Measurements from ENCODE around the gene TTBK2.
"Not testable (repeated sequence)": the region's sequence is repeated elsewhere in the genome, so short reads cannot be mapped to it uniquely, and the experiment has no call there.

TTBK2 gene

DNA sequence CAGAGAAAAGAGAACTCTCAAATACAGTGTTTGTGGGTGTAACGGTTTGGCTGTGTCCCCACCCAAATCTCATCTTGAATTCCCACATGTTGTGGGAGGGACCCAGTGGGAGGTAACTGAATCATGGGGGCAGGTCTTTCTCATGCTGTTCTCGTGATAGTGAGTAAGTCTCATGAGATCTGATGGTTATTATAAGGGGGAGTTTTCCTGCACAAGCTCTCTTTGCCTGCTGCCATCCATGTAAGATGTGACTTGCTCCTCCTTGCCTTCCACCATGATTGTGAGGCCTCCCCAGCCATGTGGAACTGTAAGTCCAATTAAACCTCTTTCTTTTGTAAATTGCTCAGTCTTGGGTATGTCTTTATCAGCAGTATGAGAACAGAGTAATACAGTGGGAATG, 158.8 kb downstream of the TTBK2 start:
- not testable (repeated sequence) for H3K4me3 ChIP-seq (ENCODE audit: low read depth in 1 of 2, low read length in 1 of 2); H3K9me3 ChIP-seq; H3K4me1 ChIP-seq (ENCODE audit: control insufficient read depth in 1 of 2, insufficient read depth in 1 of 2, low read depth in 1 of 2, low read length in 1 of 2); H3K27ac ChIP-seq; H3K36me3 ChIP-seq; H3K27me3 ChIP-seq

DNA sequence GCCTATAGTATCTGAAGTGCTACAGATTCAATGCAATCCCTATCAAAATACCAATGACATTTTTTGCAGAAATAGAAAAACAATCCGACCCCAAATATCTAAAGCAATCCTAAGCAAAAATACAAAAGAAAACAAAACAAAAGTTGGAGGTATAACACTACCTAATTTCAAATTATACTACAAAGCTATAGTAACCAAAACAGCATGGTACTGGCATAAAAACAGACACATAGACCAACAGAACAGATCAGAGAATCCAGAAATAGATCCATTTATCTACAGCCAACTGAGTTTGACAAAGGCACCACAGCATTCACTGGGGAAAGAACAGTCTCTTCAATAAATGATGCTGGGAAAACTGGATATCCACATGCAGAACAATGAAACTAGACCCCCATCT, 159.8 kb downstream of the TTBK2 start:
- Histone ChIP-seq H3K27ac (no peak overlapping the region), H3K36me3 (no peaks in the 10 kb centered on the region), H3K9me3 (no peaks in the 10 kb centered on the region), H3K27me3 (no peaks in the 10 kb centered on the region), H3K4me1 (ENCODE audit: control insufficient read depth in 1 of 2, insufficient read depth in 1 of 2, low read depth in 1 of 2, low read length in 1 of 2) (no peaks in the 10 kb centered on the region), H3K4me3 (ENCODE audit: low read depth in 1 of 2, low read length in 1 of 2) (no peak overlapping the region)
- TF ChIP-seq, protein P1, sequence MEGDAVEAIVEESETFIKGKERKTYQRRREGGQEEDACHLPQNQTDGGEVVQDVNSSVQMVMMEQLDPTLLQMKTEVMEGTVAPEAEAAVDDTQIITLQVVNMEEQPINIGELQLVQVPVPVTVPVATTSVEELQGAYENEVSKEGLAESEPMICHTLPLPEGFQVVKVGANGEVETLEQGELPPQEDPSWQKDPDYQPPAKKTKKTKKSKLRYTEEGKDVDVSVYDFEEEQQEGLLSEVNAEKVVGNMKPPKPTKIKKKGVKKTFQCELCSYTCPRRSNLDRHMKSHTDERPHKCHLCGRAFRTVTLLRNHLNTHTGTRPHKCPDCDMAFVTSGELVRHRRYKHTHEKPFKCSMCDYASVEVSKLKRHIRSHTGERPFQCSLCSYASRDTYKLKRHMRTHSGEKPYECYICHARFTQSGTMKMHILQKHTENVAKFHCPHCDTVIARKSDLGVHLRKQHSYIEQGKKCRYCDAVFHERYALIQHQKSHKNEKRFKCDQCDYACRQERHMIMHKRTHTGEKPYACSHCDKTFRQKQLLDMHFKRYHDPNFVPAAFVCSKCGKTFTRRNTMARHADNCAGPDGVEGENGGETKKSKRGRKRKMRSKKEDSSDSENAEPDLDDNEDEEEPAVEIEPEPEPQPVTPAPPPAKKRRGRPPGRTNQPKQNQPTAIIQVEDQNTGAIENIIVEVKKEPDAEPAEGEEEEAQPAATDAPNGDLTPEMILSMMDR (IDR thresholded peaks at IDR 0.05), result no peak

DNA sequence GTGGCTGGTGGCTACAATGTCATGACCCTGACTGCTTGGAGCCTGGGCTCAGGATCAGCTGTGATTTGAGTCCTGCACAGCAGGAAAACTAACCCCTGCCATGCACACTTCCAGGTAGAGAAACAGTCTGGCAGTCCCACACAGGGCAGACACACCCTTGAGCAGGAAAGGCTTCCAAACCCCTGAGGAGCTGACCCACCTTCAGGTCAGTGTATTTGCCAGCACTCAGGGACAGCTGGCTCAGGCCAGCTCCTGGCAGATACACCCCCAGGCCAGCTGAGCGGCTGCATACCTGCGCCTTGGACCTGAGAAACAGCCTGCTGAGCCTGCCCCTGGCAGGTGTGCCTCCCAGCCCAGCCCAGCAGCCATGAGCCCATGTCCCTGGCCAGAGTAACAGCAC, 161.5 kb downstream of the TTBK2 start:
- TF ChIP-seq, protein P1 (IDR thresholded peaks at IDR 0.05), result no peak
- H3K4me3 ChIP-seq (ENCODE audit: low read depth in 1 of 2, low read length in 1 of 2), result no peak overlapping the region
- no peak overlapping the region for H3K27ac ChIP-seq
- no peaks in the 10 kb centered on the region for H3K36me3 ChIP-seq
- H3K9me3 ChIP-seq, result no peaks in the 10 kb centered on the region
- H3K27me3 ChIP-seq, result no peaks in the 10 kb centered on the region
- H3K4me1 ChIP-seq (ENCODE audit: control insufficient read depth in 1 of 2, insufficient read depth in 1 of 2, low read depth in 1 of 2, low read length in 1 of 2), result no peaks in the 10 kb centered on the region

DNA sequence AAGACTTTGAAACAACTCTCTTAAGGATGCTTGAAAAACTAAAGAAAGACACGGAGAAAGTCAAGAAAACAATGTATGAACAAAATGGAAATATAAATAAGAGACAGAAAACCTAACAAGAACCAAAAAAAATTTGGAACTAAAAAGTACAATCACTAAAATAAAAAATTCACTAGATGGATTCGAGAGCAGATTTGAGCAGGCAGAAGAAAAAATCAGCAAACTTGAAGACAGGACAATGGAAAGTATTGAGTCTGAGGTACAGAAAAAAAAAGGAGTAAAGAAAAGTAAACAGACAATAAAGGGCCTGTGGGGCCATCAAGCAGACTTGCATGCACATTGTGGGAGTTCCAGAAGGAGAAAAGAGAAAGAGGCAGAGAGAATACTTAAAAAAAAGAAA, 170.3 kb downstream of the TTBK2 start:
- no peaks in the 10 kb centered on the region for H3K27me3 ChIP-seq
- H3K36me3 ChIP-seq, result peaks cover 27% of the 10 kb centered on the region
- TF ChIP-seq, protein P1 (IDR thresholded peaks at IDR 0.05), result no peak
- no peaks in the 10 kb centered on the region for H3K9me3 ChIP-seq
- H3K27ac ChIP-seq, result no peak overlapping the region
- no peaks in the 10 kb centered on the region for H3K4me1 ChIP-seq (ENCODE audit: control insufficient read depth in 1 of 2, insufficient read depth in 1 of 2, low read depth in 1 of 2, low read length in 1 of 2)
- no peak overlapping the region for H3K4me3 ChIP-seq (ENCODE audit: low read depth in 1 of 2, low read length in 1 of 2)

DNA sequence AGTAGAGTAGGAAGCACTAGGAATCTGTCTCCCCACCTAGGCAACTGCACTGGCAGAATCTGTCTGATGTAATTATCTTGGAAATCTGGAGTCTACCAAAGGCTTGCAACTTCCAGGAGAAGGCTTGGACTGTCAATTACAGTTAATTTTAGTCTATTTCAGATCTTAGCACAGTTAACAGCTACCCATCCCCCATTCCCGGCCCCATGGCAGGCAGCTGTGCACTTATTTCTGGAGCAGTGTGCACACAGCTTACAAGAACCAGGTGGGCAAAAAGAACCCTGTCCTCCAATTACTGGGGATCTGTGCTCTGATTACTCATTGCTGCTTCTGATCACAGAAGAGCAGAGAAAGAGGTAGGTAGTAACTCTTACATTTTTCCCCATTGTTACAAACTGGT, 171.3 kb downstream of the TTBK2 start:
- peaks cover 27% of the 10 kb centered on the region for H3K36me3 ChIP-seq
- TF ChIP-seq, protein P1 (IDR thresholded peaks at IDR 0.05), result no peak
- H3K27ac ChIP-seq, result no peak overlapping the region
- no peaks in the 10 kb centered on the region for H3K27me3 ChIP-seq
- H3K9me3 ChIP-seq, result no peaks in the 10 kb centered on the region
- no peaks in the 10 kb centered on the region for H3K4me1 ChIP-seq (ENCODE audit: control insufficient read depth in 1 of 2, insufficient read depth in 1 of 2, low read depth in 1 of 2, low read length in 1 of 2)
- no peak overlapping the region for H3K4me3 ChIP-seq (ENCODE audit: low read depth in 1 of 2, low read length in 1 of 2)

DNA sequence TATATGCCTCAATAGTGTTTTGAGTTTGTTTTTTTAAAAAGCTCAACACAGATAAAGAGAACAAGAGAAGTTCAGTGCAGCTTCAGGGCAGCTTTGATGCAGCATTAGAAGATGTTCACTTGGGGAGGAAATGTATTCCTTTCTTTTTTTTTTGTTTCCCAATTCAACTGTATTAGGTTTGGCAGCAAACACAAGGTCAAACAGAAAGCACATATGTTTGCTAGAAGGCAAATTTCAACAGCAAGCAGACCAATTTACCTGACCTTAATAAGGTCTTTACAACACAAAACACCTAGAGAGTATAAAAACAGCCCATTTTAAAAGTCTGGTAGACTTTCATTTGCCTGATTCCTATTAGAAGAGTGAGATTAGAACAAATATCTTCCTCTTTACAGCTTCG, 176.4 kb downstream of the TTBK2 start:
- TF ChIP-seq, protein P1 (IDR thresholded peaks at IDR 0.05), result no peak
- no peaks in the 10 kb centered on the region for H3K9me3 ChIP-seq
- H3K27me3 ChIP-seq, result no peaks in the 10 kb centered on the region
- H3K4me3 ChIP-seq (ENCODE audit: low read depth in 1 of 2, low read length in 1 of 2), result no peak overlapping the region
- no peaks in the 10 kb centered on the region for H3K4me1 ChIP-seq (ENCODE audit: control insufficient read depth in 1 of 2, insufficient read depth in 1 of 2, low read depth in 1 of 2, low read length in 1 of 2)
- H3K36me3 ChIP-seq, result peaks cover 7% of the 10 kb centered on the region
- H3K27ac ChIP-seq, result no peak overlapping the region
